ENCODE results near the gene PLRG1. TPM values are rescaled to one million over a fixed set of nuclear protein-coding genes. Genes with fewer than 3 reads are reported as not detected.
"Not testable (repeated sequence)": the region's sequence is repeated elsewhere in the genome, so short reads cannot be mapped to it uniquely, and the experiment has no call there.

The PLRG1 gene
- 37.0 TPM for total RNA-seq
- long read RNA-seq, transcript PLRG1-202 (15 exons, 3,351 nt) = major isoform, 27 of 31 reads
- long read RNA-seq, partial matches to known transcripts = 0 of 31 reads
- long read RNA-seq, other reads (novel, unspliced or antisense) = 4 of 31 reads

DNA sequence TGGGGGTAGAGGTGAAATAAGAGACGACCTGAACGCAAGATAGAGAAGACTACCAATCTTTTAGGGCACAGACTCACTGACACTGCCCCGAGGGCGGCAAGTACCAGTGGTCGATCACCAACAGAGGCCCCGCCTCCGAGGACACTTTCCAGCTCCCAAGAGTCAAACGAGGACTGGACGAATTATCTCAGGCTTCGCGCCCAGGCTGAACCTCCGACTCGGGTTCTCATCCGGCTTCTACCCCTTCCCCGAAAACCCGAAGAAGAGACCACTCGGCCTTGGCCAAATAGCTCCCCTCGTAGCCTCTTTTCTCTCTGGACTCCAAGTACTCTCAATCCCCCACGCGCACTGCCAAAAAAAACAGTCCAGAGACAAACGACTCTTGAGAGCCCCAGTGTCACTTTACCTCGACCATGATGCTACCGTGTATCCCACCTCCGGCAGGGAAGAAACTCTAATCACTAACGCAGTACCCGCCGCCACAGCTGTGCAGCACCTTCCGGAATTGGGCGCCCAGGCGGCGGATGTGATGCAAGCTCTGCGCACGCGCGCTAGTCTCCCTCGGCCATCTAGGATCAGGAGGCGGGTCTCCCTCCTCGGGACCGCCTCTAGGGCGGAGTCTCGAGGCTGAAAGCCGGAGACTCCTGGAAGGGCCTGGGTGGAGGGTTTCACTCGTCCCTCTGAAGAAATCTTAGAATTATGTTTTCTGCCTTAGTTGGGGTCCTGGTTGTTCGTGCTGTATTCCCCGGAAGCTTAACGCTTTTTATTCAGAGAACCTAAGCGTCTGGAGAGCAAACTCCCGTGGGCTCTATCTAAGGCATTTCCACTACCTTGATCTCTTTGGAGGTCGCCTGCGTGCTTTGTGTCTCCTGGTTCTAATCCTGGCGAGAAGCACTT is at the start of gene PLRG1:
TSS of gene PLRG1 (minus strand) at position 507 of the 897 bp plus-strand sequence. CDS start at position 415, 92 bp downstream.
- DNase-seq (peak; percentile 99), ATAC-seq (peak; percentile 100)
- intact Hi-C loops (cut with micrococcal nuclease) = loop anchor here (10.0 kb wide), 1 partner anchor 825 kb away; the partner anchor contains the start of gene MAP9

- DNase-seq (no peak), ATAC-seq (no peak)
- intact Hi-C loops (cut with micrococcal nuclease) = no loop called here
Observed at GRCh38 chr4:154597798-154598774, 47.9 kb upstream of the PLRG1 start.

DNA sequence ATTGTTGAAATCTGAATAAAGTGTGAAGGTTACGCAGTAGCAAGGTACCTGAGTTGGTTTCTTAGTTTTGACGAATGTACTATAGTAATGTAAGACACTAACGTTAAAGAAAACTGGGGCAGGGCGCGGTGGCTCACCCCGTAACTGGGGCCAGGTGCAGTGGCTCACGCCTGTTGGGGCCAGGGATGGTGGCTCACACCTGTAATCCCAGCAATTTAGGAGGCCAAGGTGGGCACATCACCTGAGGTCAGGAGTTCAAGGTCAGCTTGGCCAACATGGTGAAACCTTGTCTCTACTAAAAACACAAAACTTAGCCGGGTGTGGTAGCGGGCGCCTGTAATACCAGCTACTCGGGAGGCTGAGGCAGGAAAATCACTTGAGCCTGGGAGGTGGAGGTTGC is 47.1 kb upstream of the PLRG1 start:
- ATAC-seq; DNase-seq; intact Hi-C loops (cut with micrococcal nuclease): not testable (repeated sequence)

- DNase-seq (no peak), ATAC-seq (no peak)
- intact Hi-C loops (cut with micrococcal nuclease) = no loop called here
Observed at GRCh38 chr4:154595807-154596206, 45.6 kb upstream of the PLRG1 start.

GRCh38 chr4:154594343-154594742 is 44.1 kb upstream of the PLRG1 start:
- intact Hi-C loops (cut with micrococcal nuclease); DNase-seq; ATAC-seq: not testable (repeated sequence)

DNA sequence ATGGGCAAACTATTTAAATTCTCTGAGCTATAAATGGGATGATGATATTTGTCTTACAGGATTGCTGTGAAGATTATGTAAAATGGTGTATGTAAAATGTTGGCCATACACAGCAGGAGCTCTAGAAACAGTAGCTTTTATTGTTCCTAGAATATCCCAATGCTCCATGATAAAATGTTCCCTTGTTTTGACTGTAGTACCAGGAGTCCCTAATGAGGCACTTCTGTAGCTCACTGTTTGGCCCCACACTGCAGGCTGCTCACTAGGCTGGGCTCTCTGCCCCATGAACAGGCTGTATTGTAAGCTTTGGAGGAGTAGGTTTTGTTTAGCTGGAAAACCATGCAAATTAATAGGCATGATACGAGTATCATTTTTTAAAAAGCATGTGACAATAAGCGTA is 43.7 kb upstream of the PLRG1 start:
- intact Hi-C loops (cut with micrococcal nuclease) = no loop called here
- DNase-seq = no peak
- ATAC-seq = no peak

DNA sequence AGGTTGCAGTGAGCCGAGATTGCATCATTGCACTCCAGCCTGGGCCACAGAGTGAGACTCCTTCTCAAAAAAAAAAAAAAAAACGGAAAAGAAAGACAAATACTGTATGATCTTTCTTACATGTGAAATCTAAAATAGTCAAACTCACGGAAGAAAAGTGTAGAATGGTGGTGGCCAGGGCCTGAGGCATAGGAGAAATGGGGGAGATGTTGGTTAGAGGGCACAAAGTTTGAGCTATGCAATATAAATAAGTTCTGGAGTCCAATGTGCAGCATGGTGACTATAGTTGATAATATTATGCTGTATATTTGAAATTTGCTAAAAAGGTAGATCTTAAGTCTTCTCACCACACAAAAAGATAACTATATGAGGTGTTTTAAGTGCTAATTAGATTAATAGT is 41.7 kb upstream of the PLRG1 start:
- DNase-seq = no peak
- intact Hi-C loops (cut with micrococcal nuclease) = no loop called here
- ATAC-seq = no peak

- no peak for DNase-seq
- intact Hi-C loops (cut with micrococcal nuclease) = no loop called here
- no peak for ATAC-seq
Observed at GRCh38 chr4:154590329-154591006, 40.3 kb upstream of the PLRG1 start, which contains the start of gene FGA. Gene FGA (minus strand): TSS chr4:154590742. CDS start chr4:154590687, 55 bp downstream.

DNA sequence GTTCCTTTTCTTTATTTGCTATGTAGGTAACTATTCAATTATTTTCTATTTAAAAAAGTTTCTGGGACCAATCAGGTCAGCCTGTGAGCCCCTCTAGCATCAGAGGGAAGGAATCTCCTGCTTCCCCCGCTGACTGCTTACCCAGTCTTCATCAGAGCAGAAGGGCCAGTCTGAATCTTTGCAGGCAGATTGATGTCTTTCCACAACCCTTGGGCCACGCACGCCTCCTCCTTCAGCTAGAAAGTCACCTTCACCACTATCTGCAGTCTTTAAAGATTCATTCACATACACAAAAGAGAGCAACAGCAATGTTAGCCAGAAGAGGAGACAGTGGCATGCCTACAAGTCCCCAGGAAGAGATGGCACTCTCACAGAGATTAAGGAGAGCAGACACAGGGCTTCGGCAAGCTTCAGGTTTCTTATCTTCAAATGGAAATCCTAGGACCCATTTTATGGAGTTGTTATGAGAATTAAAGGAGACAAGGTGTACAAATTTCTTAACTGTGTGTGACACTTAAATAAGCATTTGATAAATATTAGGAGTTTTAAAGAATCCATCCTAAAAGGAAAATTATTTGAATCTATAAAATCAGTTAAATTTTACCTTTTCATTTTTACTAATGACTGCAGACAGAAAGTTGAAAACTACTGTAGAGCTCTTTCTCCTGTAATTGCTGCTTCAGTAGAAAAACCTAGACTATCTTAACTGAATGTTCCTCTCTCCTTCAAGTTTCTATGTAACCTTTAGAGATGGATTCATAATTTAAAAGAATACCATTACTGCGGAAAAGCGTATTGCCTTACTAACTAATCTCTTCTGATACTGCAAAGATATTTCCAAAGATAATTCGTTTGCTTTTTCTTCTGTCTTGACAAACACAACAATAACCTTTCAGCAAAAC is 39.3 kb upstream of the PLRG1 start:
- intact Hi-C loops (cut with micrococcal nuclease) = no loop called here
- no peak for DNase-seq
- no peak for ATAC-seq

- DNase-seq (no peak), ATAC-seq (no peak)
- intact Hi-C loops (cut with micrococcal nuclease) = no loop called here
Observed at GRCh38 chr4:154588198-154588597, 38.0 kb upstream of the PLRG1 start.

DNA sequence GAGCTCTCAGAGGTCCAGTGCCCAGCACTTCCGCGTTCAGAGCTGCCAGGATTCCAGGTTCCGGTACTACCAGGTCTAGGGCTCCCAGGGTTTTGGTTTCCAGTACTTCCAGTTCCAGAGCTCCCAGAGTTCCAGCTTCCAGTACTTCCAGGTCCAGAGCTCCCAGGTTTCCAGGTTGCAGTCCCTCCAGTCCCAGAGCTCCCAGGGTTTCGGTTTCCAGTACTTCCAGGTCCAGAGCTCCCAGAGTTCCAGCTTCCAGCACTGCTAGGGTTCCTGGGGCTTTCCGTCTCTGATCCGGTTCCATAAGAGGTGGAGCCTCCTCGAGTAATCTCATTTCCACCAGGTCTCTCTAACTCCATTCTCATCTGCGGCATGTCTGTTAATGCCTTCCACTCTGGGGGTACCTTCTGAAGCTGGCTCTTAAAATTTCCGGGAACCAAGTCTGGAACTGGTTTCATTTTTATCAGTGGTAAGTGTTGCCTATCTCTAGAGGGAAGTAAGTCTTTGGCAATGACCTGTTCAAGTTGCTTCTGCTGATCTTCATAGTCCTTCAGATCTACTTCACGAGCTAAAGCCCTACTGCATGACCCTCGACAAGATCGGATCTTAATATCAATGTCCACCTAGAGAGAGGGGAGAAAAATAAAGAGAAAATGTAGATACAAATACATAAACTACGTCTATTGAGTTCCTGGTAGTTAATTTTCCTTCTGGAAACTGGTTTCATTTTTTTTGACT is 36.3 kb upstream of the PLRG1 start:
- intact Hi-C loops (cut with micrococcal nuclease) = no loop called here
- ATAC-seq (no peak), DNase-seq (no peak)

DNA sequence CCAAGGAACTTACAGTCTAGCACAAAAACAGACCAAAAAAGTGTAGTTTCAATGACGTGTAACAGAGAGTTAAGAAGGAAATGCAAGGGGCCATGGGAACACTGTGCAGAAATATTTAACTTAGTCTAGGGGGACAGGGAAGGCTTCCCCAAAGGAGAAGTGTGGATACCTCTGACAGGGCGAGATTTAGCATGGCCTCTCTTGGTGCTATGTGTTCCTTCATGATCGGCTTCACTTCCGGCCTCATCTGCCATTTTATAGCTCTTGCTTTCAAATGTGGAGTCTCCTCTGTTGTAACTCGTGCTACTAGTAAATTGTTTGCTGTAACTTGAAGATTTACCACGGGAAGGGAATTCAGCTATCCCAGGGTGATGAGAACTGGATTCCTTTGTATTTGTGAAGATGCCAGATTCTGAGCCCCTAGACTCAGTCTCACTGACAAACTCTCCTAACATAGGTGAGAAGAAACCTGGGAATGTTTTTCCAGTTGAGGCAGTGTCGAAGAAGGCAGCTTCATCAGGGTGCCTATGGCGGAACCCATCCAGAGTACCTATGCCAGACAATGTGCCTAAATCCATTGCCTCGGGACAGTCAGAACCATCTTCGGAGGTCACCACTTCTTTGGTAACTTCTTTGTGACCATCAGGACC is 35.3 kb upstream of the PLRG1 start:
- DNase-seq (no peak), ATAC-seq (no peak)
- intact Hi-C loops (cut with micrococcal nuclease) = no loop called here

DNA sequence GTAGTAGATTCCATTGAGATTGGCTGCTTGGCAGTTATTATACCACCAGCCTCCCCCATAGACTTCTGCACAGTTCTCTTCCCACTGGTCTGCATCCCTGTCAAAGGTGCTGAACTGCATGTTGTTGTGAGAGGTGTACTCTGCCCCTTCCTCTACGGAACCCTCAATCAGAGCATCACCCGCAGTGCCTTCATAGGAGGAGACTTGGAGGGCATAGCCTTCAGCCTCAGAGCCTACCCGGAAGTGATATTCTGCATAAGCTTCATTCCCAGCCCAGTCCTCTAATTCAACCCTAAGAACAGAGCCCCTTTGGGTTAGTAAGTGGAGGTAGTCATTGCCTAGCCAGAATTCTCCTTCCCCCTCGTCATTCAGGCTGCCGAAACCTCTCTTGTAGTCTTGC is 34.1 kb upstream of the PLRG1 start:
- intact Hi-C loops (cut with micrococcal nuclease) = no loop called here
- no peak for ATAC-seq
- no peak for DNase-seq

DNA sequence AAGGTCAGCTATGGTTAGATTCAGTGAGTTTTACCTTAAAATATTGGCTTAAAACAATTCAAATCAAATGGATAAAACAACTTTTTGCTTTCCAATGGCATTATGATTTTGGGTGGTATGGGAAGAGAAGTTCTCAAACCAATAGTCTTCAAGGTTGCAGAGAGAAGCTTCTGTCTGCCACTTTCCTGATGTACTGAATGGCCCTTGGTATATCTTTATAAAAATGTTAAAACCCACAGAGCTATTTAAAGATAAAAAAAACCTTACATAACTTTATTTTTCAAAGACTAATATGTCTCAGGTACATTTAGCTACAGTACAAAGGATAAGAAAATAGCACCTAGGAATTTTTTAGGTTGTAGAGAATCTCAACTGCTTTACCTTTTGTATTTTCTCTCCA is 33.5 kb upstream of the PLRG1 start:
- intact Hi-C loops (cut with micrococcal nuclease) = no loop called here
- ATAC-seq (no peak), DNase-seq (no peak)

- DNase-seq = no peak
- no peak for ATAC-seq
- intact Hi-C loops (cut with micrococcal nuclease) = no loop called here
Observed at GRCh38 chr4:154583230-154583629, 33.0 kb upstream of the PLRG1 start.

DNA sequence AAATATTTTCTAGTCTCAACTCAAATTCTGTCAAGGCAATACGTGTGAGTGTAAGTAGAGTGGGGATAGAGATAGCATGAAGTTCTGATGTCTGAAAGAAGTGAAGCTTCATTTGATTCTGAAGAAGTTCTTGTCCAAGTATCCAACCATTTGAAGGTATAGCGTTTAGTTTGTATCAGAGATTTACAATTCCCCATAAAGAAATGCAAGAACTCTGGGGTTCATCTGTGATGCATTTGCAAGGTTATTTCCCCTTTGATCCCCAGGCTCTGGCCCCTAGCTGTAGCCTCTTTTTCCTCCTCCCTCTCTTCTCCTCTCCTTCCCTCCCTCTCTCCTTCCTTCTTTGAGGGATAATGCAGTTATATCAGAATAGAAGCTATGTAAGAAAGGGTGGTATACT is 32.5 kb upstream of the PLRG1 start:
- no peak for DNase-seq

DNA sequence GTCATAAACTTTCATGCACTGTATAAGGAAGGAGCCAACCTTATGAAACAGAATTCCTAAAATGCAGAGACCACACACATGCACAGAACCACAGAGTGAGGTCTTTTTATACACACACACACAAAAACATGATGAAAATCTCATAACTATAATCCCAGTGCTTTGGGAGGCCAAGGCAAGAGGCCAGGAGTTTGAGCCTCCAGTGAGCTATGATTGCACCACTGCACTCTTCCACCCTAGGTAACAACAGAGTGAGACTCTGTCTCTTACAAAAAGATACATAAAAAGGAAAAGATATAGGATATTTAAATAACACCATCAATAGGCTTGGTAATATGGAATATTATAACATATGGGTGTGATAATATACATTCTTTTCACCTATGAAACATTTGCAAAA is 29.7 kb upstream of the PLRG1 start:
- ATAC-seq (no peak), DNase-seq (no peak)
- intact Hi-C loops (cut with micrococcal nuclease) = no loop called here

More for the DNA sequence above, 32.5 kb upstream of the PLRG1 start:
- intact Hi-C loops (cut with micrococcal nuclease) = no loop called here
- no peak for ATAC-seq

Data from left ventricle myocardium superior (tissue), 1 donor.